ENCODE results near the gene PLIN3. TPM values are rescaled to one million over a fixed set of nuclear protein-coding genes. Genes with fewer than 3 reads are reported as not detected.

The PLIN3 gene
- total and polyA plus RNA-seq, 9 of the 15 experiments (the other 6 are each of a cell fraction or from before 2014, with no cell fraction given) = 7.5 to 75.6 (median 43.1) TPM

DNA sequence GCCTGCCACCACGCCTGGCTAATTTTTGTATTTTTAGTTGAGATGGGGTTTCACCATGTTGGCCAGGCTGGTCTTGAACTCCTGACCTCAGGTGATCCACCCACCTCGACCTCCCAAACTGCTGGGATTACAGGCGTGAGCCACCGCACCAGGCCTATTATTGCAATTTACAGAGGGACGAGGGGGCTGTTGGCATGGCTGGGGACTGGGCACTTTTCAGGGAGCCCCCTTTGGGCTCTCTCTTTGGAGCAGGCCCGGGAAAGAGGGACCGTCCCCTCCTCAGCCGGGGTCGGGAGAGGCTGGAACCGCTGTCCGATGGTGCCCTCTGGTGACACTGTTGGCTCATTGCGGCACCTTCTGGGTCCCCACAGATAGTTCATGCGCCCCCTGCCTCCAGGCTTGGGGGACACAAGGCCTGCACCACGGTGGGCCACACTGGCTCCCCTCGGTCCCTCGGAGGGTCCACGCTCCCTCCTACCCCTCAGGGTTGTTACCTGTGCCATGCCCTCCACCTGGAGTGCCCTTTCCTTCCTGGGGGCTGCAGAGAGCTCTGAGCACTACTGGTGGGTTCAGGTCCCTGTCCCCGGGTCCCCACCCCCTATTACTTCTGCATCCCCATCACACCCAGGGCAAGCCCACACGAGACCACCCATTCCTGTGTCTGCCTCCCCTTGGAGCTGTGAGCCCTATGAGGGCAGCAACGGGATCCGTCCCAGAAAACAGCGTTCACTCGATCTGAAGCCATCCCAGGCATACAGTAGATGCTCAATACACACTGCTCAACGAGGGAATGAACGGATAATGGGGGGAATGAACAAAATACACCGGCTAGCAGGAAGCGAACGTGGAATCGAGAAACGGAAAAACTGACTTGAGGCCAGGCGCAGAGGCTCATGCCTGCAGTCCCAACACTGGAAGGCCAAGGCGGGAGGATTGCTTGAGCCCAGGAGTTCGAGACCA lies 63.5 kb downstream of the PLIN3 start (continued):
- TF ChIP-seq, protein P1, sequence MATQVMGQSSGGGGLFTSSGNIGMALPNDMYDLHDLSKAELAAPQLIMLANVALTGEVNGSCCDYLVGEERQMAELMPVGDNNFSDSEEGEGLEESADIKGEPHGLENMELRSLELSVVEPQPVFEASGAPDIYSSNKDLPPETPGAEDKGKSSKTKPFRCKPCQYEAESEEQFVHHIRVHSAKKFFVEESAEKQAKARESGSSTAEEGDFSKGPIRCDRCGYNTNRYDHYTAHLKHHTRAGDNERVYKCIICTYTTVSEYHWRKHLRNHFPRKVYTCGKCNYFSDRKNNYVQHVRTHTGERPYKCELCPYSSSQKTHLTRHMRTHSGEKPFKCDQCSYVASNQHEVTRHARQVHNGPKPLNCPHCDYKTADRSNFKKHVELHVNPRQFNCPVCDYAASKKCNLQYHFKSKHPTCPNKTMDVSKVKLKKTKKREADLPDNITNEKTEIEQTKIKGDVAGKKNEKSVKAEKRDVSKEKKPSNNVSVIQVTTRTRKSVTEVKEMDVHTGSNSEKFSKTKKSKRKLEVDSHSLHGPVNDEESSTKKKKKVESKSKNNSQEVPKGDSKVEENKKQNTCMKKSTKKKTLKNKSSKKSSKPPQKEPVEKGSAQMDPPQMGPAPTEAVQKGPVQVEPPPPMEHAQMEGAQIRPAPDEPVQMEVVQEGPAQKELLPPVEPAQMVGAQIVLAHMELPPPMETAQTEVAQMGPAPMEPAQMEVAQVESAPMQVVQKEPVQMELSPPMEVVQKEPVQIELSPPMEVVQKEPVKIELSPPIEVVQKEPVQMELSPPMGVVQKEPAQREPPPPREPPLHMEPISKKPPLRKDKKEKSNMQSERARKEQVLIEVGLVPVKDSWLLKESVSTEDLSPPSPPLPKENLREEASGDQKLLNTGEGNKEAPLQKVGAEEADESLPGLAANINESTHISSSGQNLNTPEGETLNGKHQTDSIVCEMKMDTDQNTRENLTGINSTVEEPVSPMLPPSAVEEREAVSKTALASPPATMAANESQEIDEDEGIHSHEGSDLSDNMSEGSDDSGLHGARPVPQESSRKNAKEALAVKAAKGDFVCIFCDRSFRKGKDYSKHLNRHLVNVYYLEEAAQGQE (IDR thresholded peaks at IDR 0.05; ENCODE audit: borderline replicate concordance) = peak; percentile 77
- TF ChIP-seq, protein P1 (CRISPR knock-in tag; IDR thresholded peaks at IDR 0.05; ENCODE audit: low read depth) = no peak
- peak; percentile 70 to 92 for TF ChIP-seq RAD21 (CRISPR knock-in tag; conservative IDR thresholded peaks at IDR 0.05 in 1 of 2, IDR thresholded peaks at IDR 0.05 in 1 of 2)
- TF ChIP-seq, protein P2, sequence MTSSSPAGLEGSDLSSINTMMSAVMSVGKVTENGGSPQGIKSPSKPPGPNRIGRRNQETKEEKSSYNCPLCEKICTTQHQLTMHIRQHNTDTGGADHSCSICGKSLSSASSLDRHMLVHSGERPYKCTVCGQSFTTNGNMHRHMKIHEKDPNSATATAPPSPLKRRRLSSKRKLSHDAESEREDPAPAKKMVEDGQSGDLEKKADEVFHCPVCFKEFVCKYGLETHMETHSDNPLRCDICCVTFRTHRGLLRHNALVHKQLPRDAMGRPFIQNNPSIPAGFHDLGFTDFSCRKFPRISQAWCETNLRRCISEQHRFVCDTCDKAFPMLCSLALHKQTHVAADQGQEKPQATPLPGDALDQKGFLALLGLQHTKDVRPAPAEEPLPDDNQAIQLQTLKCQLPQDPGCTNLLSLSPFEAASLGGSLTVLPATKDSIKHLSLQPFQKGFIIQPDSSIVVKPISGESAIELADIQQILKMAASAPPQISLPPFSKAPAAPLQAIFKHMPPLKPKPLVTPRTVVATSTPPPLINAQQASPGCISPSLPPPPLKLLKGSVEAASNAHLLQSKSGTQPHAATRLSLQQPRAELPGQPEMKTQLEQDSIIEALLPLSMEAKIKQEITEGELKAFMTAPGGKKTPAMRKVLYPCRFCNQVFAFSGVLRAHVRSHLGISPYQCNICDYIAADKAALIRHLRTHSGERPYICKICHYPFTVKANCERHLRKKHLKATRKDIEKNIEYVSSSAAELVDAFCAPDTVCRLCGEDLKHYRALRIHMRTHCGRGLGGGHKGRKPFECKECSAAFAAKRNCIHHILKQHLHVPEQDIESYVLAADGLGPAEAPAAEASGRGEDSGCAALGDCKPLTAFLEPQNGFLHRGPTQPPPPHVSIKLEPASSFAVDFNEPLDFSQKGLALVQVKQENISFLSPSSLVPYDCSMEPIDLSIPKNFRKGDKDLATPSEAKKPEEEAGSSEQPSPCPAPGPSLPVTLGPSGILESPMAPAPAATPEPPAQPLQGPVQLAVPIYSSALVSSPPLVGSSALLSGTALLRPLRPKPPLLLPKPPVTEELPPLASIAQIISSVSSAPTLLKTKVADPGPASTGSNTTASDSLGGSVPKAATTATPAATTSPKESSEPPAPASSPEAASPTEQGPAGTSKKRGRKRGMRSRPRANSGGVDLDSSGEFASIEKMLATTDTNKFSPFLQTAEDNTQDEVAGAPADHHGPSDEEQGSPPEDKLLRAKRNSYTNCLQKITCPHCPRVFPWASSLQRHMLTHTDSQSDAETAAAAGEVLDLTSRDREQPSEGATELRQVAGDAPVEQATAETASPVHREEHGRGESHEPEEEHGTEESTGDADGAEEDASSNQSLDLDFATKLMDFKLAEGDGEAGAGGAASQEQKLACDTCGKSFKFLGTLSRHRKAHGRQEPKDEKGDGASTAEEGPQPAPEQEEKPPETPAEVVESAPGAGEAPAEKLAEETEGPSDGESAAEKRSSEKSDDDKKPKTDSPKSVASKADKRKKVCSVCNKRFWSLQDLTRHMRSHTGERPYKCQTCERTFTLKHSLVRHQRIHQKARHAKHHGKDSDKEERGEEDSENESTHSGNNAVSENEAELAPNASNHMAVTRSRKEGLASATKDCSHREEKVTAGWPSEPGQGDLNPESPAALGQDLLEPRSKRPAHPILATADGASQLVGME (CRISPR knock-in tag; IDR thresholded peaks at IDR 0.05) = no peak
- peak; percentile 95 for TF ChIP-seq ZBTB7A (IDR thresholded peaks at IDR 0.05; ENCODE audit: borderline replicate concordance, control insufficient read depth, low read depth, low read length)
- TF ChIP-seq MAZ (CRISPR knock-in tag; conservative IDR thresholded peaks at IDR 0.05 in 1 of 2, IDR thresholded peaks at IDR 0.05 in 1 of 2) = peak in 1 of 2 experiments; percentile 71; a peak in 2 of 4 replicates
- 0 out of 4 replicates have a peak, but pooled peaks of 1 of the 2 experiments have one; percentile 30 for TF ChIP-seq RCOR1 (IDR thresholded peaks at IDR 0.05; ENCODE audit: borderline replicate concordance in 1 of 2, low read depth in 2 of 2, low read length in 2 of 2)
- TF ChIP-seq, protein P3, sequence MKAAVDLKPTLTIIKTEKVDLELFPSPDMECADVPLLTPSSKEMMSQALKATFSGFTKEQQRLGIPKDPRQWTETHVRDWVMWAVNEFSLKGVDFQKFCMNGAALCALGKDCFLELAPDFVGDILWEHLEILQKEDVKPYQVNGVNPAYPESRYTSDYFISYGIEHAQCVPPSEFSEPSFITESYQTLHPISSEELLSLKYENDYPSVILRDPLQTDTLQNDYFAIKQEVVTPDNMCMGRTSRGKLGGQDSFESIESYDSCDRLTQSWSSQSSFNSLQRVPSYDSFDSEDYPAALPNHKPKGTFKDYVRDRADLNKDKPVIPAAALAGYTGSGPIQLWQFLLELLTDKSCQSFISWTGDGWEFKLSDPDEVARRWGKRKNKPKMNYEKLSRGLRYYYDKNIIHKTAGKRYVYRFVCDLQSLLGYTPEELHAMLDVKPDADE (conservative IDR thresholded peaks at IDR 0.05; ENCODE audit: control insufficient read depth, low read depth, low read length) = 0 out of 2 replicates have a peak, but pooled peaks have one; percentile 33
- peak; percentile 26; the same call in 1 of the 2 replicates for TF ChIP-seq CTBP1 (IDR thresholded peaks at IDR 0.05; ENCODE audit: borderline replicate concordance)

Measured in K562 (cell line).